Measurements from ENCODE around the gene PLXNA3.
A peak's percentile ranks its signal among the peaks of the same experiment; 100 is the strongest.

The PLXNA3 gene

GRCh38 chrX:154516656-154517100 lies 58.6 kb downstream of the PLXNA3 start:
- no peak for TF ChIP-seq CTCF (IDR thresholded peaks at IDR 0.05; ENCODE audit: low read depth, low read length, missing control alignments)
- no peak for DNase-seq (ENCODE audit: low read depth)
- peak overlapping the region; percentile 52 for H3K4me3 ChIP-seq (ENCODE audit: low read depth, low read length)

GRCh38 chrX:154517101-154517781 lies 59.2 kb downstream of the PLXNA3 start:
- no peak for DNase-seq (ENCODE audit: low read depth)
- TF ChIP-seq CTCF (IDR thresholded peaks at IDR 0.05; ENCODE audit: low read depth, low read length, missing control alignments), result no peak
- H3K4me3 ChIP-seq (ENCODE audit: low read depth, low read length), result no peak overlapping the region; the same call in 1 of the 2 replicates

- H3K4me3 ChIP-seq (ENCODE audit: low read depth, low read length), result no peak overlapping the region
- TF ChIP-seq CTCF (IDR thresholded peaks at IDR 0.05; ENCODE audit: low read depth, low read length, missing control alignments), result no peak
- no peak for DNase-seq (ENCODE audit: low read depth)
Observed at GRCh38 chrX:154519389-154519788, 61.3 kb downstream of the PLXNA3 start.

DNA sequence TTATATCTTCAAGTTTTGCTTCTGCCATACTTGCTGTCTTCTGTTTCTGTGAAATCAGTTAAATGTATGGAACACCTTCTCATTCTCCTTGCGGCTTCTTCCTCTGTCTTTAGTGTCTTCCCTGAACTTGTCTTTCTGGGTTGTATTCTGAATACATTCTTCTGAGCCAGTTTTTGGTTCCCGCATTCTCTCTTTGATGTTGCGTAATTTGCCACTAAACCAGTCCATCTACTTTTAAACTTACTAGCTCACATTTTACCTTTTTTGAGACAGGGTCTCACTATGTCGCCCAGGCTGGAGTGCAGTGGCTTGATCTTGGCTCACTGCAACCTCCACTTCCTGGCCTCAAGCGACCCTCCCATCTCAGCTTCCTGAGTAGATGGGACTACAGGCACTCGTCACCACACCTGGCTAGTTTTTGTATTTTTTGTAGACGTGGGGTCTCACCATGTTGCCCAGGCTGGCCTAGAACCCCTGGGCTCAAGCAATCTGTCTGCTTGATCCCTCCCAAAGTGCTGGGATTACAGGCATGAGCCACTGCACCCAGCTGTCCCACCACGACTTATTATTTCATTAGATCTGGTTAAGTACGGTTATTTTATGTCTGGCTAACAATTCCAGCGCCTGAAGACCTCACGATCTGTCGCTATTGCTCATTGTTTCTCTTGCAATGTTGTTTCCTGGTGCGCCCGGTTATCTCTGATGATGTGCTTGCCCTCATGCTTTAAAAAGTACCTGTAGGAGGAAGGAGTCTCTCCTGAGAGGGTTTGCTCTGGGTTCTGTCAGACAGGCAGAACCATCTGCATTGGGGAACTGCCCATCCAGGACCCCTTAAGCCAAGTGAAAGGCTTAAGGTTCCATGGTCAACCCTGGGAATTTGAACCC lies 67.8 kb downstream of the PLXNA3 start:
- DNase-seq (ENCODE audit: low read depth), result no peak
- H3K4me3 ChIP-seq (ENCODE audit: low read depth, low read length), result no peak overlapping the region
- TF ChIP-seq CTCF (IDR thresholded peaks at IDR 0.05; ENCODE audit: low read depth, low read length, missing control alignments), result no peak

- peak; percentile 53 for TF ChIP-seq CTCF (IDR thresholded peaks at IDR 0.05; ENCODE audit: low read depth, low read length, missing control alignments)
- no peak for DNase-seq (ENCODE audit: low read depth)
- H3K4me3 ChIP-seq (ENCODE audit: low read depth, low read length), result no peak overlapping the region
Observed at GRCh38 chrX:154526901-154527675, 69.0 kb downstream of the PLXNA3 start.

Data from GM12864 (cell line).